ENCODE data around the gene NR2F1-AS1. TPM values are rescaled to one million over a fixed set of nuclear protein-coding genes. Genes with fewer than 3 reads are reported as not detected.

NR2F1-AS1 gene
- total and polyA plus RNA-seq, 3 experiments from 2014 or later, result not detected

- Mint-ChIP-seq H3K36me3 (peaks cover 0 to 3% (median 0%) of the 10 kb centered on the region in 3 donors), H3K4me1 (peaks cover 23 to 41% (median 26%) of the 10 kb centered on the region in 3 donors), H3K9me3 (peaks cover 0 to 12% (median 7%) of the 10 kb centered on the region in 5 donors), H3K27ac (peak within 1 kb of the TSS in 1 of 8 donors; percentile 17), H3K27me3 (peaks cover 50 to 56% of the 10 kb centered on the region in 2 donors), H3K4me3 (peak within 1 kb of the TSS in 2 of 7 donors; percentile 27 to 66)
- no peak for DNase-seq
- H3K4me3 ChIP-seq (ENCODE audit: low read length), result no peak within 1 kb of the TSS
- no peaks in the 10 kb centered on the region for H3K36me3 ChIP-seq (ENCODE audit: insufficient read depth, low read length)
- ChIA-PET POLR2A (no interaction called here), CTCF (interaction anchor here (1.1 to 1.9 kb wide), 2 partner anchors 218 to 224 kb away, joined by 3 to 6 read pairs; no protein-coding TSS in a partner anchor)
- peaks cover 36% of the 10 kb centered on the region for H3K4me1 ChIP-seq (ENCODE audit: insufficient read depth, low read length)
- no peaks in the 10 kb centered on the region for H3K9me3 ChIP-seq (ENCODE audit: low read length)
- H3K27me3 ChIP-seq (ENCODE audit: insufficient read depth, low read length, poor library complexity, severe bottlenecking), result peaks cover 76% of the 10 kb centered on the region
- H3K27ac ChIP-seq (ENCODE audit: low read depth, low read length), result no peak within 1 kb of the TSS
These were observed 1.8 kb upstream of the NR2F1-AS1 start, which contains the start of gene NR2F1 for GRCh38 chr5:93582677-93583438. NR2F1 (plus strand) TSS chr5:93583222; CDS start chr5:93585024, 1,802 bp downstream.

DNA sequence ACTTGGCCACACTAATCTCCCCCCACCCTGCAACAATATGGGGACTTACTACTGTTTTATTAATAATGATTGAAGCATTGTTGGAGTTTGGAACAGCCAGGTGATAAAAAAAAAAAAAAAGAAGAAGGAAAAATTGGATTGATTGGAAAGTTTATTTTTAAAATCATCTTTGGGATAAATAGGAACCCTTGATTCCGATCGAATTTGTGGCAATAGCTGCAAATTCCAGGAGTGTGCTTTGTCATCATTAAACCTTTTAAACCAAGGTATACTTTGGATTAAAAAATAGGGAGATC is 1.1 kb upstream of the NR2F1-AS1 start:
- no peak overlapping the region for H3K27ac ChIP-seq (ENCODE audit: low read depth, low read length)
- no peak overlapping the region for H3K4me3 ChIP-seq (ENCODE audit: low read length)
- Mint-ChIP-seq H3K36me3 (no peaks in the 10 kb centered on the region), H3K4me1 (peaks cover 19 to 36% (median 21%) of the 10 kb centered on the region in 3 donors), H3K4me3 (no peak overlapping the region), H3K27ac (no peak overlapping the region), H3K27me3 (peaks cover 50 to 51% of the 10 kb centered on the region in 2 donors), H3K9me3 (peaks cover 0 to 5% (median 0%) of the 10 kb centered on the region in 5 donors)
- peaks cover 36% of the 10 kb centered on the region for H3K4me1 ChIP-seq (ENCODE audit: insufficient read depth, low read length)
- H3K9me3 ChIP-seq (ENCODE audit: low read length), result no peaks in the 10 kb centered on the region
- ChIA-PET POLR2A (no interaction called here), CTCF (interaction anchor here (1.9 kb wide), 1 partner anchor 219 kb away, joined by 6 read pairs; no protein-coding TSS in a partner anchor)
- H3K27me3 ChIP-seq (ENCODE audit: insufficient read depth, low read length, poor library complexity, severe bottlenecking), result peaks cover 74% of the 10 kb centered on the region
- H3K36me3 ChIP-seq (ENCODE audit: insufficient read depth, low read length), result no peaks in the 10 kb centered on the region
- no peak for DNase-seq

- no peaks in the 10 kb centered on the region for H3K9me3 ChIP-seq (ENCODE audit: low read length)
- peak overlapping the region; percentile 61 for H3K4me3 ChIP-seq (ENCODE audit: low read length)
- H3K4me1 Mint-ChIP-seq, result peaks cover 12 to 26% (median 17%) of the 10 kb centered on the region in 3 donors
- peak overlapping the region in 2 of 8 donors; percentile 27 to 30 for H3K27ac Mint-ChIP-seq
- peaks cover 68% of the 10 kb centered on the region for H3K27me3 ChIP-seq (ENCODE audit: insufficient read depth, low read length, poor library complexity, severe bottlenecking)
- H3K27me3 Mint-ChIP-seq, result peaks cover 44 to 52% of the 10 kb centered on the region in 2 donors
- H3K4me1 ChIP-seq (ENCODE audit: insufficient read depth, low read length), result peaks cover 36% of the 10 kb centered on the region
- POLR2A ChIA-PET, result no interaction called here
- no peaks in the 10 kb centered on the region for H3K36me3 ChIP-seq (ENCODE audit: insufficient read depth, low read length)
- H3K4me3 Mint-ChIP-seq, result peak overlapping the region in 3 of 7 donors; percentile 71 to 77 (median 76)
- no peaks in the 10 kb centered on the region for H3K9me3 Mint-ChIP-seq
- no peak overlapping the region for H3K27ac ChIP-seq (ENCODE audit: low read depth, low read length)
- no peaks in the 10 kb centered on the region for H3K36me3 Mint-ChIP-seq
- DNase-seq, result no peak
- CTCF ChIA-PET, result no interaction called here
These were observed 724 bp downstream of the NR2F1-AS1 start for GRCh38 chr5:93580063-93580926.

DNA sequence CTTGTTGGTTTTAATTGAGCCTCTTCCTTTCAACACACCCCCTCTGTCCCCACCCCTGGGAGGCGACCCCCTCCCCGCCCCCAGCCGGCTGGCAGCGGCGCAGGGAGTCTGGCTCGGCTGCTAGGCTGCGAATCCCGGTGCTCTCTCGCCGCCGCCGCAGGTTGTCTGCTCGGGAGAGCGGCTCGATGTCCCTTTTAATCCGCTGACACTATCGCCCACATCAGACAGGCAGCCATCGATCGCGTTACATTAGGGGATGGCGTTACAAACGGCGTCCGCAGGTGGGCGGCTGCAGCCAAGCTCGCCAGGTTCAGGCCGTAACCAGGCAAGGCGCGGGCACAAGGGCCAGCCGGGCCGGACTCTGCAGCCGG is 1.3 kb downstream of the NR2F1-AS1 start:
- DNase-seq, result no peak
- H3K9me3 ChIP-seq (ENCODE audit: low read length), result no peaks in the 10 kb centered on the region
- H3K4me1 Mint-ChIP-seq, result peaks cover 12 to 24% (median 16%) of the 10 kb centered on the region in 3 donors
- H3K9me3 Mint-ChIP-seq, result no peaks in the 10 kb centered on the region
- peaks cover 74% of the 10 kb centered on the region for H3K27me3 ChIP-seq (ENCODE audit: insufficient read depth, low read length, poor library complexity, severe bottlenecking)
- H3K27ac Mint-ChIP-seq, result no peak overlapping the region
- no peaks in the 10 kb centered on the region for H3K36me3 Mint-ChIP-seq
- peak overlapping the region; percentile 61 for H3K4me3 ChIP-seq (ENCODE audit: low read length)
- no peaks in the 10 kb centered on the region for H3K36me3 ChIP-seq (ENCODE audit: insufficient read depth, low read length)
- POLR2A ChIA-PET, result no interaction called here
- peaks cover 49 to 56% of the 10 kb centered on the region in 2 donors for H3K27me3 Mint-ChIP-seq
- no peak overlapping the region for H3K27ac ChIP-seq (ENCODE audit: low read depth, low read length)
- peaks cover 36% of the 10 kb centered on the region for H3K4me1 ChIP-seq (ENCODE audit: insufficient read depth, low read length)
- CTCF ChIA-PET, result interaction anchor here (1.7 kb wide), 1 partner anchor 222 kb away, joined by 5 read pairs; no protein-coding TSS in a partner anchor
- peak overlapping the region in 5 of 7 donors; percentile 48 to 77 (median 71) for H3K4me3 Mint-ChIP-seq

GRCh38 chr5:93578813-93579691 is 2.0 kb downstream of the NR2F1-AS1 start:
- POLR2A ChIA-PET, result no interaction called here
- H3K4me3 ChIP-seq (ENCODE audit: low read length), result no peak overlapping the region

GRCh38 chr5:93577854-93578812 is 2.9 kb downstream of the NR2F1-AS1 start:
- Histone ChIP-seq H3K27me3 (ENCODE audit: insufficient read depth, low read length, poor library complexity, severe bottlenecking) (peaks cover 82% of the 10 kb centered on the region), H3K4me3 (ENCODE audit: low read length) (no peak overlapping the region), H3K4me1 (ENCODE audit: insufficient read depth, low read length) (peaks cover 31% of the 10 kb centered on the region), H3K27ac (ENCODE audit: low read depth, low read length) (no peak overlapping the region), H3K36me3 (ENCODE audit: insufficient read depth, low read length) (no peaks in the 10 kb centered on the region), H3K9me3 (ENCODE audit: low read length) (no peaks in the 10 kb centered on the region)
- Mint-ChIP-seq H3K36me3 (peaks cover 0 to 1% (median 0%) of the 10 kb centered on the region in 3 donors), H3K4me3 (peak overlapping the region in 5 of 7 donors; percentile 32 to 80 (median 45)), H3K9me3 (peaks cover 0 to 3% (median 0%) of the 10 kb centered on the region in 5 donors), H3K4me1 (peaks cover 13 to 30% (median 16%) of the 10 kb centered on the region in 3 donors), H3K27me3 (peaks cover 60 to 71% of the 10 kb centered on the region in 2 donors), H3K27ac (no peak overlapping the region)
- DNase-seq, result no peak
- ChIA-PET CTCF (interaction anchor here (1.2 to 1.7 kb wide), 3 partner anchors 43 to 320 kb away, joined by 3 to 5 read pairs (median 3); no protein-coding TSS in a partner anchor), POLR2A (no interaction called here)

More at GRCh38 chr5:93578813-93579691, 2.0 kb downstream of the NR2F1-AS1 start:
- Mint-ChIP-seq H3K36me3 (no peaks in the 10 kb centered on the region), H3K27me3 (peaks cover 55 to 62% of the 10 kb centered on the region in 2 donors), H3K4me1 (peaks cover 12 to 24% (median 16%) of the 10 kb centered on the region in 3 donors), H3K27ac (no peak overlapping the region), H3K4me3 (peak overlapping the region; percentile 27 to 68 (median 47)), H3K9me3 (peaks cover 0 to 2% (median 0%) of the 10 kb centered on the region in 5 donors)
- CTCF ChIA-PET, result interaction anchor here (1.2 to 1.7 kb wide), 2 partner anchors 222 to 320 kb away, joined by 3 to 5 read pairs; no protein-coding TSS in a partner anchor
- no peaks in the 10 kb centered on the region for H3K9me3 ChIP-seq (ENCODE audit: low read length)
- H3K36me3 ChIP-seq (ENCODE audit: insufficient read depth, low read length), result no peaks in the 10 kb centered on the region
- peaks cover 80% of the 10 kb centered on the region for H3K27me3 ChIP-seq (ENCODE audit: insufficient read depth, low read length, poor library complexity, severe bottlenecking)
- H3K27ac ChIP-seq (ENCODE audit: low read depth, low read length), result no peak overlapping the region
- peaks cover 36% of the 10 kb centered on the region for H3K4me1 ChIP-seq (ENCODE audit: insufficient read depth, low read length)
- no peak for DNase-seq
